HEK293 (cell line): ENCODE measurements around the gene LSMEM2.

Source experiments
- CTCF ChIA-PET: fragments of 350-600 bp; formaldehyde crosslinking; extraction: SDS; loops from one replicate; lab custom pipeline; 2021; ENCODE audit warnings: antibody characterized with exemption; lab: Yijun Ruan, JAX
- POLR2A ChIA-PET: fragments of 300-600 bp; formaldehyde crosslinking; extraction: SDS; loops from one replicate; lab custom pipeline; 2020; ENCODE audit warnings: antibody characterized with exemption, inconsistent platforms; lab: Yijun Ruan, JAX
- H3K27ac ChIP-seq: fragments of 200-500 bp; sonication (Bioruptor generic); 2 replicates; pipeline ENCODE4 v1.5.1; 2014; ENCODE audit warnings: low read depth, low read length, control low read depth, inconsistent platforms; ENCODE audit errors: extremely low read depth
- H3K36me3 ChIP-seq, 2 experiments: fragments of 200-500 bp in 1 of 2; sonication (Bioruptor generic) in 1 of 2; 1 replicate in 1 of 2; 2 replicates in 1 of 2; pipeline ENCODE4 v1.5.1; 2014 to 2017; ENCODE audit warnings: inconsistent platforms in 2 of 2, low read length in 2 of 2; ENCODE audit not compliant: control insufficient read depth in 2 of 2, insufficient read depth in 1 of 2
- H3K4me1 ChIP-seq: fragments of 200-500 bp; sonication (Bioruptor generic); 2 replicates; pipeline ENCODE4 v1.5.1; 2014; ENCODE audit warnings: mild to moderate bottlenecking, low read length, inconsistent platforms; ENCODE audit not compliant: control insufficient read depth, insufficient read depth
- H3K4me3 ChIP-seq: 2 replicates; pipeline ENCODE4 v1.5.1; 2011; ENCODE audit warnings: low read depth, mild to moderate bottlenecking, control low read depth, low read length, moderate library complexity
- H3K9me3 ChIP-seq: fragments of 200-500 bp; sonication (Bioruptor generic); 2 replicates; pipeline ENCODE4 v1.5.1; 2014; ENCODE audit warnings: low read depth, low read length, inconsistent platforms; ENCODE audit not compliant: control insufficient read depth, insufficient read depth
- GLI2 ChIP-seq: fragments of 450-650 bp; formaldehyde crosslinking; IDR thresholded peaks from 2 replicates; pipeline ENCODE4; 2017; ENCODE audit warnings: missing biosample characterization, missing genetic modification characterization, low read depth, borderline replicate concordance
- KLF10 ChIP-seq: fragments of 450-650 bp; IDR thresholded peaks from 2 replicates; pipeline ENCODE4 v1.5.1; 2018; ENCODE audit warnings: missing biosample characterization, mild to moderate bottlenecking, missing genetic modification characterization
- KLF7 ChIP-seq: fragments of 450-650 bp; formaldehyde crosslinking; IDR thresholded peaks from 2 replicates; pipeline ENCODE4 v1.5.1; 2016; ENCODE audit warnings: missing biosample characterization, missing genetic modification characterization, borderline replicate concordance
- ZBTB7A ChIP-seq: fragments of 450-650 bp; formaldehyde crosslinking; IDR thresholded peaks from 2 replicates; pipeline ENCODE4 v1.5.1; 2016; ENCODE audit warnings: low read depth, missing biosample characterization, missing genetic modification characterization
- ZFP41 ChIP-seq: fragments of 450-650 bp; formaldehyde crosslinking; IDR thresholded peaks from 2 replicates; pipeline ENCODE4 v1.5.1; 2016; ENCODE audit warnings: missing biosample characterization, missing genetic modification characterization, borderline replicate concordance
- ZFP69B ChIP-seq: fragments of 450-650 bp; formaldehyde crosslinking; IDR thresholded peaks from 2 replicates; pipeline ENCODE4 v1.5.1; 2016; ENCODE audit warnings: missing biosample characterization, missing genetic modification characterization
- ZIC2 ChIP-seq: fragments of 450-650 bp; formaldehyde crosslinking; IDR thresholded peaks from 2 replicates; pipeline ENCODE4 v1.5.1; 2016; ENCODE audit warnings: missing biosample characterization, missing genetic modification characterization
- ZNF114 ChIP-seq: fragments of 450-650 bp; formaldehyde crosslinking; IDR thresholded peaks from 2 replicates; pipeline ENCODE4 v1.5.0; 2017; ENCODE audit warnings: missing biosample characterization, missing genetic modification characterization
- ZNF133 ChIP-seq: fragments of 450-650 bp; formaldehyde crosslinking; IDR thresholded peaks from 2 replicates; pipeline ENCODE4 v1.5.1; 2016; ENCODE audit warnings: missing biosample characterization, missing genetic modification characterization
- ZNF19 ChIP-seq: fragments of 450-650 bp; formaldehyde crosslinking; IDR thresholded peaks from 2 replicates; pipeline ENCODE4; 2016; ENCODE audit warnings: missing biosample characterization, missing genetic modification characterization, low read depth
- ZNF221 ChIP-seq: fragments of 450-650 bp; formaldehyde crosslinking; IDR thresholded peaks from 2 replicates; pipeline ENCODE4 v1.5.1; 2017; ENCODE audit warnings: missing biosample characterization, missing genetic modification characterization, borderline replicate concordance
- ZNF416 ChIP-seq: fragments of 450-650 bp; formaldehyde crosslinking; IDR thresholded peaks from 2 replicates; pipeline ENCODE4 v1.5.1; 2016; ENCODE audit warnings: missing biosample characterization, missing genetic modification characterization
- ZNF48 ChIP-seq: fragments of 450-650 bp; formaldehyde crosslinking; IDR thresholded peaks from 2 replicates; pipeline ENCODE4 v1.5.1; 2016; ENCODE audit warnings: missing biosample characterization, missing genetic modification characterization
- ZNF501 ChIP-seq: fragments of 450-650 bp; formaldehyde crosslinking; IDR thresholded peaks from 2 replicates; pipeline ENCODE4 v1.5.1; 2016; ENCODE audit warnings: missing biosample characterization, missing genetic modification characterization
- ZNF544 ChIP-seq: fragments of 450-650 bp; formaldehyde crosslinking; IDR thresholded peaks from 2 replicates; pipeline ENCODE4 v1.5.0; 2017; ENCODE audit warnings: missing biosample characterization, missing genetic modification characterization
- ZNF585B ChIP-seq: fragments of 450-650 bp; formaldehyde crosslinking; IDR thresholded peaks from 2 replicates; pipeline ENCODE4 v1.5.1; 2016; ENCODE audit warnings: missing biosample characterization, missing genetic modification characterization
- ZNF596 ChIP-seq: fragments of 450-650 bp; IDR thresholded peaks from 2 replicates; pipeline ENCODE4 v1.5.0; 2018; ENCODE audit warnings: missing biosample characterization, mild to moderate bottlenecking, missing genetic modification characterization, moderate library complexity
- ZNF623 ChIP-seq: fragments of 450-650 bp; formaldehyde crosslinking; IDR thresholded peaks from 2 replicates; pipeline ENCODE4 v1.5.1; 2016; ENCODE audit warnings: missing biosample characterization, missing genetic modification characterization
- ZNF629 ChIP-seq: fragments of 450-650 bp; formaldehyde crosslinking; IDR thresholded peaks from 2 replicates; pipeline ENCODE4 v1.5.1; 2017; ENCODE audit warnings: missing biosample characterization, missing genetic modification characterization
- ZNF677 ChIP-seq: fragments of 450-650 bp; IDR thresholded peaks from 2 replicates; pipeline ENCODE4 v1.5.0; 2018; ENCODE audit warnings: missing biosample characterization, mild to moderate bottlenecking, missing genetic modification characterization, moderate library complexity
- ZNF791 ChIP-seq: fragments of 450-650 bp; formaldehyde crosslinking; IDR thresholded peaks from 2 replicates; pipeline ENCODE4 v1.5.1; 2016; ENCODE audit warnings: missing biosample characterization, missing genetic modification characterization
- TF ChIP-seq, protein P1 (sequence below): fragments of 450-650 bp; formaldehyde crosslinking; IDR thresholded peaks from 2 replicates; pipeline ENCODE4 v1.5.1; 2016; ENCODE audit warnings: missing biosample characterization, missing genetic modification characterization
- TF ChIP-seq, protein P2 (sequence below): fragments of 450-650 bp; formaldehyde crosslinking; IDR thresholded peaks from 2 replicates; pipeline ENCODE4 v1.5.1; 2016; ENCODE audit warnings: missing biosample characterization, missing genetic modification characterization
- TF ChIP-seq, protein P3 (sequence below): fragments of 450-650 bp; formaldehyde crosslinking; IDR thresholded peaks from 2 replicates; pipeline ENCODE4 v1.5.1; 2016; ENCODE audit warnings: missing biosample characterization, missing genetic modification characterization

The LSMEM2 gene

DNA sequence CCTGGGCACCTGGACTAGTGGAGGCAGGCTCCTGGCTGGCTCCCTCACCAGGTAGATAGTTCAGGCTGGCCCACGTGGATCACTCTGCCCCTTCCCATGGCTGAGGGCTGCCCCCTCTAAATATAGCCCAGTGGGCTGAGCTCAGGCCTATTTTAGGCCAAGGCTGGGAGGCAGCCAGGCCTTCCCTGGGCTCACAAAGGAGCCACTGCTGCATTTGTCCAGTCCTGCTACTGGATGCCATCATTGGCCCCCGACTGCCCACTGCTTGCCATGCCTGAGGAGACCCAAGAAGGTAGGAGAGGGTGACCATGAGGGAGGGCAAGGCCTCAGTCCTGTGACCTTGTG is at the start of gene LSMEM2:
LSMEM2 (plus strand) TSS at position 208 of the 345 bp plus-strand sequence; CDS start at position 235, 27 bp downstream.
- CTCF ChIA-PET, result interaction anchor here (1.6 to 3.9 kb wide), 3 partner anchors 33 to 85 kb away, joined by 6 to 18 read pairs (median 18); no protein-coding TSS in a partner anchor
- Histone ChIP-seq H3K4me1 (no peaks in the 10 kb centered on the region), H3K9me3 (no peaks in the 10 kb centered on the region), H3K4me3 (no peak within 1 kb of the TSS), H3K36me3 (no peaks in the 10 kb centered on the region), H3K27ac (no peak within 1 kb of the TSS)
- POLR2A ChIA-PET, result interaction anchor here (0.8 to 1.4 kb wide), 5 partner anchors 14 to 76 kb away, joined by 3 to 5 read pairs (median 4); partner anchors contain the start of genes HYAL3 and NAA80
- TF ChIP-seq ZNF544 (tag by site-specific recombination) (no peak), ZFP41 (tag by site-specific recombination) (no peak), ZNF19 (tag by site-specific recombination) (no peak), ZNF114 (no peak), ZNF133 (tag by site-specific recombination) (no peak), ZNF629 (tag by site-specific recombination) (no peak)
- TF ChIP-seq, protein P1, sequence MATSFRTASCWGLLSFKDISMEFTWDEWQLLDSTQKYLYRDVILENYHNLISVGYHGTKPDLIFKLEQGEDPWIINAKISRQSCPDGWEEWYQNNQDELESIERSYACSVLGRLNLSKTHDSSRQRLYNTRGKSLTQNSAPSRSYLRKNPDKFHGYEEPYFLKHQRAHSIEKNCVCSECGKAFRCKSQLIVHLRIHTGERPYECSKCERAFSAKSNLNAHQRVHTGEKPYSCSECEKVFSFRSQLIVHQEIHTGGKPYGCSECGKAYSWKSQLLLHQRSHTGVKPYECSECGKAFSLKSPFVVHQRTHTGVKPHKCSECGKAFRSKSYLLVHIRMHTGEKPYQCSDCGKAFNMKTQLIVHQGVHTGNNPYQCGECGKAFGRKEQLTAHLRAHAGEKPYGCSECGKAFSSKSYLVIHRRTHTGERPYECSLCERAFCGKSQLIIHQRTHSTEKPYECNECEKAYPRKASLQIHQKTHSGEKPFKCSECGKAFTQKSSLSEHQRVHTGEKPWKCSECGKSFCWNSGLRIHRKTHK (tag by site-specific recombination), result no peak

DNA sequence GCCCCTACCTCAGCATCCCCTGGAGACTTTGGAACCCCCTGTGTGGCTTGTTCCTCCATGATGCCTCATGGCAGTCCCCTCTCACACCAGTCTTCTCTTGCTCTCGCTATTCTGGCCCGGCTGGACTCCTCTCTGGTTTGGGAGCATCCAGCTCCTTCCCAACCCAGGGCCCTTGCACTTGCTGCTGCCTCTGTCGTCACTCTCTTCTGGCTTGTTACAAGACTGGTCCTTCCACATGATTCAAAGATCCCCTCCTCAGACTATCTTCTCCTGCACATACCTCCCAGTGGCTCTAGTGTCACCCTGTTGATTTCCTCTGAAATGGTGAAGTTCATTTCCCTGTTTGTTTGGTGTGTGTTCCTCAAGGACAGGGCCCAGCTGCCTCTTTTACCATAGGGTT is 49.4 kb upstream of the LSMEM2 start:
- no peak overlapping the region for H3K27ac ChIP-seq
- peaks cover 3% of the 10 kb centered on the region; the same call in 1 of the 2 replicates for H3K4me1 ChIP-seq
- no peaks in the 10 kb centered on the region for H3K9me3 ChIP-seq
- POLR2A ChIA-PET, result interaction anchor here (0.8 kb wide), 1 partner anchor 17 kb away, joined by 3 read pairs; no protein-coding TSS in a partner anchor
- CTCF ChIA-PET, result interaction anchor here (0.7 to 6.2 kb wide), 11 partner anchors 9 to 95 kb away, joined by 3 to 56 read pairs (median 4); no protein-coding TSS in a partner anchor
- TF ChIP-seq ZNF501 (tag by site-specific recombination), result no peak
- peak; percentile 63 for TF ChIP-seq ZNF623 (tag by site-specific recombination)
- no peak for TF ChIP-seq ZNF596 (tag by site-specific recombination)
- TF ChIP-seq, all 188 proteins: peak for 1
- H3K4me3 ChIP-seq, result no peak overlapping the region
- H3K36me3 ChIP-seq, result no peaks in the 10 kb centered on the region

DNA sequence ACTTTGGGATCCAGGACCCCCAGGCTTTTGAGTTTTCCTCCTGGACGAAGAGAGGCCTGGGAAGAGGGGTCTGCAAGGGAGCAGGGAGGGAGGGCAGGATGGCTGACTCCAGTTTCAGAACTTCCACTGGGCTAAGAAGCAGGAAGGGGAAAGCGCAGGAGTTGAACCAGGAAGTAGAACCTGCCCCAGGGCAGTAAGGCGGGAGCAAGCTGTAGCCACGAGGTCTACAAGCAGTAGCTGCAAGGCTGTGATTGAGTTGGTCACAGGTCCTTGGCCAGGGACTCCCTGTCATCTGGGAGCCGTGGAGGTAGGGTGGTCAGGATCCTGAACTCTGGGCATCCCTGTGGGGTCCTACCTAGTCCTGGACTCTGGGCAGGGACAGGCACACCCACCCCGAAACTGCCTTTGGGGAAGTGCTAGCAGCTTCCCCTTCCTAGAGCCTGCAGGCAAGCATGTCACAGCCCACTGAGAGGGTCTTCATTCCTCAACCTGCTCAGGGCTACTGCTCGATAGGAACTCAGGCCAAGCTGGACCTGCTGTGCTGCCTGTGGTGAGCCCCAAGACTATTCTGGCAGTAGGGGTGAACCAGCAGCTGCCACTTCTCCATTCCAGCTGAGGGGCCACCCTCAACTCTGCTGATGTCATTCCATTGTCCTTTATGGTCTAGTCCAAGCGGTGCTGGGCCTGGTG is 48.6 kb upstream of the LSMEM2 start:
- CTCF ChIA-PET, result interaction anchor here (0.9 to 6.2 kb wide), 7 partner anchors 8 to 95 kb away, joined by 4 to 56 read pairs (median 6); no protein-coding TSS in a partner anchor
- TF ChIP-seq ZNF585B (tag by site-specific recombination) (no peak), ZNF416 (tag by site-specific recombination) (no peak), KLF7 (tag by site-specific recombination) (no peak), KLF10 (tag by site-specific recombination) (no peak), ZNF48 (tag by site-specific recombination) (no peak), ZNF677 (tag by site-specific recombination) (no peak), GLI2 (no peak), ZIC2 (tag by site-specific recombination) (peak; percentile 58), ZNF221 (tag by site-specific recombination) (no peak), ZNF791 (tag by site-specific recombination) (no peak), ZFP69B (tag by site-specific recombination) (no peak), ZBTB7A (tag by site-specific recombination) (no peak)
- TF ChIP-seq, protein P2, sequence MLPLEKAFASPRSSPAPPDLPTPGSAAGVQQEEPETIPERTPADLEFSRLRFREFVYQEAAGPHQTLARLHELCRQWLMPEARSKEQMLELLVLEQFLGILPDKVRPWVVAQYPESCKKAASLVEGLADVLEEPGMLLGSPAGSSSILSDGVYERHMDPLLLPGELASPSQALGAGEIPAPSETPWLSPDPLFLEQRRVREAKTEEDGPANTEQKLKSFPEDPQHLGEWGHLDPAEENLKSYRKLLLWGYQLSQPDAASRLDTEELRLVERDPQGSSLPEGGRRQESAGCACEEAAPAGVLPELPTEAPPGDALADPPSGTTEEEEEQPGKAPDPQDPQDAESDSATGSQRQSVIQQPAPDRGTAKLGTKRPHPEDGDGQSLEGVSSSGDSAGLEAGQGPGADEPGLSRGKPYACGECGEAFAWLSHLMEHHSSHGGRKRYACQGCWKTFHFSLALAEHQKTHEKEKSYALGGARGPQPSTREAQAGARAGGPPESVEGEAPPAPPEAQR (tag by site-specific recombination), result no peak
- TF ChIP-seq, protein P3, sequence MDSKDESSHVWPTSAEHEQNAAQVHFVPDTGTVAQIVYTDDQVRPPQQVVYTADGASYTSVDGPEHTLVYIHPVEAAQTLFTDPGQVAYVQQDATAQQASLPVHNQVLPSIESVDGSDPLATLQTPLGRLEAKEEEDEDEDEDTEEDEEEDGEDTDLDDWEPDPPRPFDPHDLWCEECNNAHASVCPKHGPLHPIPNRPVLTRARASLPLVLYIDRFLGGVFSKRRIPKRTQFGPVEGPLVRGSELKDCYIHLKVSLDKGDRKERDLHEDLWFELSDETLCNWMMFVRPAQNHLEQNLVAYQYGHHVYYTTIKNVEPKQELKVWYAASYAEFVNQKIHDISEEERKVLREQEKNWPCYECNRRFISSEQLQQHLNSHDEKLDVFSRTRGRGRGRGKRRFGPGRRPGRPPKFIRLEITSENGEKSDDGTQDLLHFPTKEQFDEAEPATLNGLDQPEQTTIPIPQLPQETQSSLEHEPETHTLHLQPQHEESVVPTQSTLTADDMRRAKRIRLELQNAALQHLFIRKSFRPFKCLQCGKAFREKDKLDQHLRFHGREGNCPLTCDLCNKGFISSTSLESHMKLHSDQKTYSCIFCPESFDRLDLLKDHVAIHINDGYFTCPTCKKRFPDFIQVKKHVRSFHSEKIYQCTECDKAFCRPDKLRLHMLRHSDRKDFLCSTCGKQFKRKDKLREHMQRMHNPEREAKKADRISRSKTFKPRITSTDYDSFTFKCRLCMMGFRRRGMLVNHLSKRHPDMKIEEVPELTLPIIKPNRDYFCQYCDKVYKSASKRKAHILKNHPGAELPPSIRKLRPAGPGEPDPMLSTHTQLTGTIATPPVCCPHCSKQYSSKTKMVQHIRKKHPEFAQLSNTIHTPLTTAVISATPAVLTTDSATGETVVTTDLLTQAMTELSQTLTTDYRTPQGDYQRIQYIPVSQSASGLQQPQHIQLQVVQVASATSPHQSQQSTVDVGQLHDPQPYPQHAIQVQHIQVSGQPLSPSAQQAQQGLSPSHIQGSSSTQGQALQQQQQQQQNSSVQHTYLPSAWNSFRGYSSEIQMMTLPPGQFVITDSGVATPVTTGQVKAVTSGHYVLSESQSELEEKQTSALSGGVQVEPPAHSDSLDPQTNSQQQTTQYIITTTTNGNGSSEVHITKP, result peak; percentile 63
- Histone ChIP-seq H3K4me1 (peaks cover 3% of the 10 kb centered on the region; the same call in 1 of the 2 replicates), H3K27ac (no peak overlapping the region), H3K9me3 (no peaks in the 10 kb centered on the region), H3K36me3 (no peaks in the 10 kb centered on the region), H3K4me3 (no peak overlapping the region)
- POLR2A ChIA-PET, result interaction anchor here (0.8 kb wide), 1 partner anchor 16 kb away, joined by 3 read pairs; no protein-coding TSS in a partner anchor
